Neural crest cell (in vitro differentiated cells): Measurements from ENCODE around the gene FAM20A. TPM values are rescaled to one million over a fixed set of nuclear protein-coding genes. Genes with fewer than 3 reads are reported as not detected.
"Not testable (repeated sequence)": the region's sequence is repeated elsewhere in the genome, so short reads cannot be mapped to it uniquely, and the experiment has no call there.

Source experiments
- DNase-seq: peaks from one replicate; pipeline ENCODE4 v3.0.0; 2021; ENCODE audit warnings: low read depth, mixed read lengths, low spot score
- H3K27ac Mint-ChIP-seq: one replicate; pipeline ENCODE4 v1.8.0; 2021; ENCODE audit warnings: mild to moderate bottlenecking, mixed read lengths; ENCODE audit not compliant: unreplicated experiment
- H3K27me3 Mint-ChIP-seq: 2 replicates; pipeline ENCODE4 v1.8.0; 2021; ENCODE audit warnings: low read depth, mild to moderate bottlenecking, mixed read lengths
- H3K36me3 Mint-ChIP-seq: 2 replicates; pipeline ENCODE4 v1.8.0; 2021; ENCODE audit warnings: low read depth, mild to moderate bottlenecking, mixed read lengths
- H3K4me1 Mint-ChIP-seq: 2 replicates; pipeline ENCODE4 v1.8.0; 2021; ENCODE audit warnings: mixed read lengths
- H3K4me3 Mint-ChIP-seq: one replicate; pipeline ENCODE4 v1.8.0; 2021; ENCODE audit warnings: mild to moderate bottlenecking, mixed read lengths
- H3K9me3 Mint-ChIP-seq: 2 replicates; pipeline ENCODE4 v1.8.0; 2021; ENCODE audit warnings: mixed read lengths
- CTCF ChIP-seq: fragments of 200-600 bp; sonication (generic); conservative IDR thresholded peaks from 2 replicates; pipeline ENCODE4 v1.5.0; 2021; ENCODE audit warnings: antibody characterized with exemption, mild to moderate bottlenecking
- total RNA-seq: library from RNA; stranded (reverse); gene quantifications from 2 replicates; pipeline ENCODE4 v1.2.1, GENCODE V29; 2021

FAM20A gene
- total RNA-seq, 1 donor from 2014 or later, result 0.51 TPM

GRCh38 chr17:68527314-68527713, 73.9 kb downstream of the FAM20A start:
- H3K9me3 Mint-ChIP-seq, result no peaks in the 10 kb centered on the region
- no peak overlapping the region for H3K4me3 Mint-ChIP-seq
- no peak for TF ChIP-seq CTCF
- H3K27ac Mint-ChIP-seq, result no peak overlapping the region
- no peak for DNase-seq
- H3K4me1 Mint-ChIP-seq, result no peaks in the 10 kb centered on the region
- no peaks in the 10 kb centered on the region for H3K27me3 Mint-ChIP-seq
- peaks cover 20% of the 10 kb centered on the region for H3K36me3 Mint-ChIP-seq

- no peaks in the 10 kb centered on the region for H3K4me1 Mint-ChIP-seq
- no peak for DNase-seq
- no peak overlapping the region for H3K4me3 Mint-ChIP-seq
- peaks cover 23% of the 10 kb centered on the region for H3K36me3 Mint-ChIP-seq
- no peak overlapping the region for H3K27ac Mint-ChIP-seq
- no peak for TF ChIP-seq CTCF
- H3K9me3 Mint-ChIP-seq, result no peaks in the 10 kb centered on the region
- no peaks in the 10 kb centered on the region for H3K27me3 Mint-ChIP-seq
These were observed 74.6 kb downstream of the FAM20A start for GRCh38 chr17:68526548-68526947.

- no peak for TF ChIP-seq CTCF
- peaks cover 7% of the 10 kb centered on the region for H3K4me1 Mint-ChIP-seq
- H3K9me3 Mint-ChIP-seq, result no peaks in the 10 kb centered on the region
- DNase-seq, result no peak
- H3K27ac Mint-ChIP-seq, result no peak overlapping the region
- H3K4me3 Mint-ChIP-seq, result no peak overlapping the region
- no peaks in the 10 kb centered on the region for H3K27me3 Mint-ChIP-seq
- H3K36me3 Mint-ChIP-seq, result peaks cover 29% of the 10 kb centered on the region
These were observed 78.9 kb downstream of the FAM20A start for GRCh38 chr17:68522266-68522665.

- Mint-ChIP-seq H3K4me3 (no peak overlapping the region), H3K27ac (no peak overlapping the region), H3K27me3 (no peaks in the 10 kb centered on the region), H3K9me3 (no peaks in the 10 kb centered on the region), H3K36me3 (peaks cover 38% of the 10 kb centered on the region), H3K4me1 (peaks cover 22% of the 10 kb centered on the region)
- no peak for DNase-seq
- no peak for TF ChIP-seq CTCF
These were observed 81.3 kb downstream of the FAM20A start for GRCh38 chr17:68519911-68520310.

GRCh38 chr17:68519051-68519450, 82.1 kb downstream of the FAM20A start:
- Mint-ChIP-seq H3K4me3 (peak overlapping the region; percentile 11), H3K36me3 (peaks cover 38% of the 10 kb centered on the region), H3K4me1 (peaks cover 30% of the 10 kb centered on the region)
- not testable (repeated sequence) for H3K9me3 Mint-ChIP-seq, H3K27me3 Mint-ChIP-seq, DNase-seq, H3K27ac Mint-ChIP-seq

GRCh38 chr17:68518063-68518815, 82.9 kb downstream of the FAM20A start:
- Mint-ChIP-seq H3K27ac (no peak overlapping the region), H3K36me3 (peaks cover 38% of the 10 kb centered on the region), H3K27me3 (no peaks in the 10 kb centered on the region), H3K4me1 (peaks cover 38% of the 10 kb centered on the region), H3K9me3 (no peaks in the 10 kb centered on the region), H3K4me3 (peak overlapping the region; percentile 11)
- no peak for DNase-seq
- no peak for TF ChIP-seq CTCF

- H3K27me3 Mint-ChIP-seq, H3K4me3 Mint-ChIP-seq, H3K9me3 Mint-ChIP-seq, H3K27ac Mint-ChIP-seq, DNase-seq: not testable (repeated sequence)
- Mint-ChIP-seq H3K4me1 (peaks cover 42% of the 10 kb centered on the region), H3K36me3 (peaks cover 34% of the 10 kb centered on the region)
These were observed 83.6 kb downstream of the FAM20A start for GRCh38 chr17:68517605-68518004.
